GM23338 (cell line): ENCODE measurements around the gene DDX25. TPM values are rescaled to one million over a fixed set of nuclear protein-coding genes. Genes with fewer than 3 reads are reported as not detected.

Source experiments
- ATAC-seq: fragments of 200-7000 bp; cut with Tn5 transposase; 3 replicates; pipeline ENCODE4 v1.9.1; 2020
- DNase-seq: peaks from one replicate; pipeline ENCODE4 v3.0.0-alpha.2; 2015; ENCODE audit warnings: low spot score
- H2AFZ ChIP-seq: fragments of 200-600 bp; sonication (generic); 2 replicates; pipeline ENCODE4 v1.8.0; 2016; ENCODE audit warnings: antibody characterized with exemption, mild to moderate bottlenecking, moderate library complexity
- H3F3A ChIP-seq: fragments of 200-600 bp; sonication (generic); replicated peaks from 2 replicates; pipeline ENCODE4 v1.8.0; 2017; ENCODE audit warnings: antibody characterized with exemption, mixed run types, low read depth
- H3K27ac ChIP-seq: fragments of 200-600 bp; sonication (generic); 2 replicates; pipeline ENCODE4 v1.6.1; 2016; ENCODE audit warnings: low read depth
- H3K27me3 ChIP-seq: fragments of 200-600 bp; sonication (generic); 2 replicates; pipeline ENCODE4 v1.8.0; 2016; ENCODE audit warnings: mild to moderate bottlenecking, mixed run types, moderate library complexity; ENCODE audit not compliant: insufficient read depth
- H3K36me3 ChIP-seq: fragments of 200-600 bp; sonication (generic); 2 replicates; pipeline ENCODE4 v1.8.0; 2016; ENCODE audit warnings: mild to moderate bottlenecking; ENCODE audit not compliant: insufficient read depth
- H3K4me1 ChIP-seq: fragments of 200-600 bp; sonication (generic); 2 replicates; pipeline ENCODE4 v1.8.0; 2016; ENCODE audit warnings: mild to moderate bottlenecking, moderate library complexity; ENCODE audit not compliant: insufficient read depth
- H3K4me2 ChIP-seq: fragments of 200-600 bp; sonication (generic); 2 replicates; pipeline ENCODE4 v1.7.1; 2017; ENCODE audit warnings: mixed run types
- H3K4me3 ChIP-seq: fragments of 200-600 bp; sonication (generic); 2 replicates; pipeline ENCODE4 v1.6.1; 2016; ENCODE audit warnings: mixed run types
- H3K79me2 ChIP-seq: fragments of 200-600 bp; sonication (generic); replicated peaks from 2 replicates; pipeline ENCODE4 v1.8.0; 2017; ENCODE audit warnings: mild to moderate bottlenecking; ENCODE audit not compliant: insufficient read depth
- H3K9me2 ChIP-seq: fragments of 200-600 bp; sonication (generic); 2 replicates; pipeline ENCODE4 v1.8.0; 2017; ENCODE audit not compliant: insufficient read depth
- H4K20me1 ChIP-seq: fragments of 200-600 bp; sonication (generic); replicated peaks from 2 replicates; pipeline ENCODE4 v1.8.0; 2017; ENCODE audit warnings: mild to moderate bottlenecking; ENCODE audit not compliant: insufficient read depth
- H3K27ac Mint-ChIP-seq: 2 replicates; pipeline ENCODE4 v1.8.0; 2020; ENCODE audit warnings: inconsistent platforms, mild to moderate bottlenecking, moderate library complexity, mixed read lengths
- H3K27me3 Mint-ChIP-seq: 3 replicates; pipeline ENCODE4 v1.8.0; 2022; ENCODE audit warnings: low read depth, mild to moderate bottlenecking, moderate library complexity, mixed read lengths, inconsistent platforms; ENCODE audit not compliant: insufficient read depth, poor library complexity
- H3K36me3 Mint-ChIP-seq: 3 replicates; pipeline ENCODE4 v1.8.0; 2021; ENCODE audit warnings: low read depth, mild to moderate bottlenecking, inconsistent platforms, moderate library complexity, mixed read lengths
- H3K4me1 Mint-ChIP-seq: 3 replicates; pipeline ENCODE4 v1.8.0; 2020; ENCODE audit warnings: mild to moderate bottlenecking, inconsistent platforms, mixed read lengths
- H3K4me3 Mint-ChIP-seq: 3 replicates; pipeline ENCODE4 v1.8.0; 2021; ENCODE audit warnings: moderate library complexity, mild to moderate bottlenecking, inconsistent platforms, mixed read lengths
- H3K9me3 Mint-ChIP-seq: 3 replicates; pipeline ENCODE4 v1.8.0; 2020; ENCODE audit warnings: moderate library complexity, mild to moderate bottlenecking, inconsistent platforms, mixed read lengths
- CREB1 ChIP-seq: fragments of 250-450 bp; sonication (Bioruptor Pico); IDR thresholded peaks from 2 replicates; pipeline ENCODE4 v1.5.0; 2020; ENCODE audit warnings: low read depth, mild to moderate bottlenecking, moderate library complexity
- CTCF ChIP-seq, 2 experiments: fragments of 200-600 bp in 1 of 2; sonication (generic) in 1 of 2; conservative IDR thresholded peaks; 2 replicates each; pipeline versions ENCODE4 v1.5.1 to v1.6.1; 2016 to 2017; ENCODE audit warnings: antibody characterized with exemption in 2 of 2, low read depth in 2 of 2, mild to moderate bottlenecking in 2 of 2, moderate library complexity in 1 of 2
- ETS1 ChIP-seq: IDR thresholded peaks from 2 replicates; pipeline ENCODE4 v1.6.1; 2016; ENCODE audit warnings: antibody characterized with exemption
- EZH2 ChIP-seq: fragments of 200-600 bp; sonication (generic); IDR thresholded peaks from one replicate; pipeline ENCODE4 v1.8.0; 2017; ENCODE audit warnings: antibody characterized with exemption, mild to moderate bottlenecking, low read depth; ENCODE audit not compliant: unreplicated experiment
- EZH2phosphoT487 ChIP-seq: fragments of 200-600 bp; sonication (generic); IDR thresholded peaks from one replicate; pipeline ENCODE4 v1.8.1; 2018; ENCODE audit warnings: antibody characterized with exemption; ENCODE audit not compliant: unreplicated experiment
- JUNB ChIP-seq: IDR thresholded peaks from one replicate; pipeline ENCODE4 v1.6.1; 2016; ENCODE audit warnings: antibody characterized with exemption; ENCODE audit not compliant: unreplicated experiment
- NANOG ChIP-seq: IDR thresholded peaks from 2 replicates; pipeline ENCODE4 v1.6.1; 2016; ENCODE audit warnings: antibody characterized with exemption, borderline replicate concordance
- POLR2AphosphoS5 ChIP-seq: IDR thresholded peaks from 2 replicates; pipeline ENCODE4 v1.6.1; 2016; ENCODE audit warnings: antibody characterized with exemption, low read depth
- REST ChIP-seq: IDR thresholded peaks from one replicate; pipeline ENCODE4 v1.6.1; 2018; ENCODE audit warnings: antibody characterized with exemption; ENCODE audit not compliant: unreplicated experiment
- STAT1 ChIP-seq: IDR thresholded peaks from one replicate; pipeline ENCODE4 v1.6.1; 2016; ENCODE audit warnings: antibody characterized with exemption; ENCODE audit not compliant: unreplicated experiment
- ZNF114 ChIP-seq: fragments of 250-450 bp; sonication (Bioruptor Pico); IDR thresholded peaks from 2 replicates; pipeline ENCODE4 v1.5.0; 2020; ENCODE audit warnings: mild to moderate bottlenecking, moderate library complexity
- ZNF331 ChIP-seq: fragments of 250-450 bp; sonication (Bioruptor Pico); IDR thresholded peaks from 2 replicates; pipeline ENCODE4 v1.5.0; 2020; ENCODE audit warnings: low read depth, mild to moderate bottlenecking, moderate library complexity
- ZNF462 ChIP-seq: fragments of 250-450 bp; sonication (Bioruptor Pico); IDR thresholded peaks from 2 replicates; pipeline ENCODE4 v1.5.0; 2020; ENCODE audit warnings: mild to moderate bottlenecking, moderate library complexity
- polyA plus RNA-seq: library from polyadenylated mRNA; unstranded; fragments of >200 nt; fragmentation: Nextera tagmentation; extraction: Ambion mirVana; gene quantifications from 2 replicates; pipeline ENCODE4 v1.2.1, GENCODE V29; 2016
- total RNA-seq: library from RNA; depleted of rRNA; stranded (reverse); fragments of >200 nt; shearing (Covaris generic); gene quantifications from 2 replicates; pipeline ENCODE4 v1.2.3, GENCODE V29; 2014

The DDX25 gene
- total and polyA plus RNA-seq, 2 experiments from 2014 or later, result 20.6 to 23.6 TPM

GRCh38 chr11:125934473-125934872 is 30.2 kb downstream of the DDX25 start:
- no peaks in the 10 kb centered on the region for H3K36me3 Mint-ChIP-seq
- no peaks in the 10 kb centered on the region for H3K27me3 ChIP-seq
- H2AFZ ChIP-seq, result no peak overlapping the region; the same call in 1 of the 2 replicates
- ATAC-seq (no peak), DNase-seq (no peak)
- no peaks in the 10 kb centered on the region for H3K9me2 ChIP-seq
- H3K9me3 Mint-ChIP-seq, result no peaks in the 10 kb centered on the region
- H3K4me3 Mint-ChIP-seq, result no peak overlapping the region
- no peak overlapping the region for H3K4me2 ChIP-seq
- H3K27ac Mint-ChIP-seq, result no peak overlapping the region
- H3K36me3 ChIP-seq, result no peaks in the 10 kb centered on the region
- TF ChIP-seq ETS1, result no peak
- TF ChIP-seq ZNF114, result no peak
- no peak for TF ChIP-seq POLR2AphosphoS5
- TF ChIP-seq STAT1, result no peak
- TF ChIP-seq ZNF462 (CRISPR knock-in tag), result no peak
- no peak for TF ChIP-seq EZH2phosphoT487
- TF ChIP-seq JUNB, result no peak
- no peak for TF ChIP-seq NANOG
- TF ChIP-seq CTCF (conservative IDR thresholded peaks at IDR 0.05; ENCODE audit: low read depth in 2 of 2), result no peak
- TF ChIP-seq CREB1 (CRISPR knock-in tag), result no peak
- TF ChIP-seq REST, result no peak
- no peak for TF ChIP-seq EZH2
- no peak for TF ChIP-seq ZNF331 (CRISPR knock-in tag)
- H3K27ac ChIP-seq, result no peak overlapping the region
- H3K27me3 Mint-ChIP-seq, result peaks cover 6% of the 10 kb centered on the region
- H3K4me1 Mint-ChIP-seq, result peaks cover 38% of the 10 kb centered on the region
- no peak overlapping the region for H3K4me3 ChIP-seq
- H4K20me1 ChIP-seq, result no peaks in the 10 kb centered on the region
- H3F3A ChIP-seq, result no peaks in the 10 kb centered on the region
- H3K79me2 ChIP-seq, result no peaks in the 10 kb centered on the region
- peaks cover 10% of the 10 kb centered on the region for H3K4me1 ChIP-seq
